Vagina (tissue), 2 donors: Measurements from ENCODE around the gene NFYA. TPM values are rescaled to one million over a fixed set of nuclear protein-coding genes. Genes with fewer than 3 reads are reported as not detected.

Experiments used
- DNase-seq, 2 donors: peaks; one replicate each; pipeline ENCODE4 v3.0.0-alpha.2; 2017; ENCODE audit errors: extremely low spot score in 2 of 2
- H3K27ac ChIP-seq: fragments of 200-600 bp; sonication (generic); one replicate; pipeline ENCODE4 v1.5.1; 2019
- H3K27me3 ChIP-seq: fragments of 200-600 bp; sonication (generic); one replicate; pipeline ENCODE4 v1.5.1; 2019
- H3K36me3 ChIP-seq, 2 donors: fragments of 200-600 bp; sonication (generic); one replicate each; pipeline ENCODE4 v1.5.1; 2017 to 2019
- H3K4me1 ChIP-seq: fragments of 200-600 bp; sonication (generic); one replicate; pipeline ENCODE4 v1.5.1; 2019
- H3K4me3 ChIP-seq, 2 donors: fragments of 200-600 bp; sonication (generic); 1 replicate in 1 of 2; 2 replicates in 1 of 2; pipeline ENCODE4 v1.5.1; 2016 to 2019
- H3K9me3 ChIP-seq: fragments of 200-600 bp; sonication (generic); one replicate; pipeline ENCODE4 v1.5.1; 2019
- CTCF ChIP-seq, 3 experiments: fragments of 450-650 bp in 2 of 3; fragments of 200-600 bp in 1 of 3; sonication (generic) in 1 of 3; IDR thresholded peaks; one replicate each; pipeline ENCODE4 v1.5.1; 2017 to 2019; ENCODE audit warnings: antibody characterized with exemption in 3 of 3, mild to moderate bottlenecking in 2 of 3, moderate library complexity in 2 of 3
- POLR2A ChIP-seq, 2 donors: fragments of 450-650 bp; IDR thresholded peaks; one replicate each; pipeline ENCODE4 v1.6.1; 2017; ENCODE audit warnings: antibody characterized with exemption in 2 of 2, mild to moderate bottlenecking in 2 of 2, moderate library complexity in 2 of 2
- POLR2AphosphoS5 ChIP-seq, 2 donors: sonication (generic); formaldehyde crosslinking; IDR thresholded peaks; one replicate each; pipeline ENCODE4 v1.9.0; 2017; ENCODE audit warnings: antibody characterized with exemption in 2 of 2, mild to moderate bottlenecking in 2 of 2, low read depth in 1 of 2; ENCODE audit not compliant: insufficient read depth in 1 of 2
- intact Hi-C: fragments of 100-400 bp; cut with DNase I; formaldehyde crosslinking; loops from one replicate; pipeline ENCODE4 v1.15.1; 2023
- total RNA-seq: library from RNA; depleted of rRNA; stranded (reverse); fragments of >200 nt; gene quantifications from one replicate; pipeline ENCODE4 v1.2.3, GENCODE V29; 2016

Gene NFYA
- total RNA-seq, 1 donor from 2014 or later = 22.8 TPM

- H3K27ac ChIP-seq = no peak overlapping the region
- intact Hi-C loops = no loop called here
These were observed 31.7 kb upstream of the NFYA start for GRCh38 chr6:41040940-41041536.

GRCh38 chr6:41042226-41043055, 30.3 kb upstream of the NFYA start, which contains the start of gene TSPO2:
Gene TSPO2 (plus strand): TSS chr6:41042467. CDS start chr6:41042986, 519 bp downstream.
- no peak for DNase-seq
- intact Hi-C loops = no loop called here
- Histone ChIP-seq H3K9me3 (no peaks in the 10 kb centered on the region), H3K27ac (no peak within 1 kb of the TSS), H3K36me3 (no peaks in the 10 kb centered on the region), H3K27me3 (no peaks in the 10 kb centered on the region), H3K4me1 (no peaks in the 10 kb centered on the region), H3K4me3 (no peak within 1 kb of the TSS)
- TF ChIP-seq POLR2A (IDR thresholded peaks at IDR 0.05) (no peak), POLR2AphosphoS5 (IDR thresholded peaks at IDR 0.05; ENCODE audit: insufficient read depth in 1 of 2, low read depth in 1 of 2) (no peak), CTCF (IDR thresholded peaks at IDR 0.05) (no peak)

More at GRCh38 chr6:41040940-41041536, 31.7 kb upstream of the NFYA start:
- Histone ChIP-seq H3K27me3 (no peaks in the 10 kb centered on the region), H3K4me1 (no peaks in the 10 kb centered on the region), H3K36me3 (no peaks in the 10 kb centered on the region), H3K9me3 (no peaks in the 10 kb centered on the region), H3K4me3 (no peak overlapping the region)
- TF ChIP-seq POLR2AphosphoS5 (IDR thresholded peaks at IDR 0.05; ENCODE audit: insufficient read depth in 1 of 2, low read depth in 1 of 2) (no peak), CTCF (IDR thresholded peaks at IDR 0.05) (no peak), POLR2A (IDR thresholded peaks at IDR 0.05) (no peak)
- no peak for DNase-seq

- intact Hi-C loops = no loop called here
These were observed 29.6 kb upstream of the NFYA start for GRCh38 chr6:41043151-41043550.

GRCh38 chr6:41045664-41046063, 27.1 kb upstream of the NFYA start:
- no peak overlapping the region for H3K4me3 ChIP-seq
- no peaks in the 10 kb centered on the region for H3K9me3 ChIP-seq
- TF ChIP-seq POLR2AphosphoS5 (IDR thresholded peaks at IDR 0.05; ENCODE audit: insufficient read depth in 1 of 2, low read depth in 1 of 2) = no peak
- intact Hi-C loops = no loop called here
- no peaks in the 10 kb centered on the region for H3K36me3 ChIP-seq
- DNase-seq = no peak
- no peaks in the 10 kb centered on the region for H3K4me1 ChIP-seq
- no peaks in the 10 kb centered on the region for H3K27me3 ChIP-seq
- H3K27ac ChIP-seq = no peak overlapping the region

More at GRCh38 chr6:41043151-41043550, 29.6 kb upstream of the NFYA start:
- DNase-seq = no peak
- no peak overlapping the region for H3K27ac ChIP-seq
- no peak overlapping the region for H3K4me3 ChIP-seq
- TF ChIP-seq POLR2AphosphoS5 (IDR thresholded peaks at IDR 0.05; ENCODE audit: insufficient read depth in 1 of 2, low read depth in 1 of 2) (no peak), CTCF (IDR thresholded peaks at IDR 0.05) (no peak), POLR2A (IDR thresholded peaks at IDR 0.05) (no peak)
- H3K4me1 ChIP-seq = no peaks in the 10 kb centered on the region
- H3K36me3 ChIP-seq = no peaks in the 10 kb centered on the region
- no peaks in the 10 kb centered on the region for H3K27me3 ChIP-seq
- no peaks in the 10 kb centered on the region for H3K9me3 ChIP-seq

- Histone ChIP-seq H3K9me3 (no peaks in the 10 kb centered on the region), H3K4me1 (no peaks in the 10 kb centered on the region), H3K4me3 (no peak overlapping the region), H3K27me3 (no peaks in the 10 kb centered on the region), H3K36me3 (no peaks in the 10 kb centered on the region), H3K27ac (no peak overlapping the region)
- DNase-seq = no peak
- intact Hi-C loops = no loop called here
- TF ChIP-seq POLR2AphosphoS5 (IDR thresholded peaks at IDR 0.05; ENCODE audit: insufficient read depth in 1 of 2, low read depth in 1 of 2) (no peak), CTCF (IDR thresholded peaks at IDR 0.05) (no peak), POLR2A (IDR thresholded peaks at IDR 0.05) (no peak)
These were observed 26.7 kb upstream of the NFYA start for GRCh38 chr6:41046084-41046483.
